Activated T-cell treated with anti-CD3 and anti-CD28 coated beads, Interleukin-2, amount 50 U/mL, for 24 hours (primary cell): ENCODE data around the gene CCDC122.
A peak's percentile ranks its signal among the peaks of the same experiment; 100 is the strongest.
"Not testable (repeated sequence)": the region's sequence is repeated elsewhere in the genome, so short reads cannot be mapped to it uniquely, and the experiment has no call there.

Experiments used
- DNase-seq: peaks from one replicate; pipeline ENCODE4 v3.0.0-alpha.2; 2020
- H3K27ac Mint-ChIP-seq: 2 replicates; pipeline ENCODE4 v1.8.0; 2020; ENCODE audit warnings: mild to moderate bottlenecking, mixed read lengths
- H3K27me3 Mint-ChIP-seq: 2 replicates; pipeline ENCODE4 v1.8.0; 2020; ENCODE audit warnings: mixed read lengths
- H3K36me3 Mint-ChIP-seq: 2 replicates; pipeline ENCODE4 v1.8.0; 2020; ENCODE audit warnings: low read depth, mixed read lengths
- H3K4me1 Mint-ChIP-seq: 2 replicates; pipeline ENCODE4 v1.8.0; 2020; ENCODE audit warnings: low read depth, mixed read lengths
- H3K4me3 Mint-ChIP-seq: 2 replicates; pipeline ENCODE4 v1.8.0; 2020; ENCODE audit warnings: mild to moderate bottlenecking, moderate library complexity, mixed read lengths
- H3K9me3 Mint-ChIP-seq: 2 replicates; pipeline ENCODE4 v1.8.0; 2020; ENCODE audit warnings: mixed read lengths

Gene CCDC122

GRCh38 chr13:43850873-43851272 lies 28.7 kb downstream of the CCDC122 start:
- no peak overlapping the region for H3K4me3 Mint-ChIP-seq
- no peak overlapping the region for H3K27ac Mint-ChIP-seq
- no peak for DNase-seq
- no peaks in the 10 kb centered on the region for H3K4me1 Mint-ChIP-seq
- peaks cover 51% of the 10 kb centered on the region for H3K9me3 Mint-ChIP-seq
- peaks cover 5% of the 10 kb centered on the region for H3K27me3 Mint-ChIP-seq
- peaks cover 34% of the 10 kb centered on the region for H3K36me3 Mint-ChIP-seq

DNA sequence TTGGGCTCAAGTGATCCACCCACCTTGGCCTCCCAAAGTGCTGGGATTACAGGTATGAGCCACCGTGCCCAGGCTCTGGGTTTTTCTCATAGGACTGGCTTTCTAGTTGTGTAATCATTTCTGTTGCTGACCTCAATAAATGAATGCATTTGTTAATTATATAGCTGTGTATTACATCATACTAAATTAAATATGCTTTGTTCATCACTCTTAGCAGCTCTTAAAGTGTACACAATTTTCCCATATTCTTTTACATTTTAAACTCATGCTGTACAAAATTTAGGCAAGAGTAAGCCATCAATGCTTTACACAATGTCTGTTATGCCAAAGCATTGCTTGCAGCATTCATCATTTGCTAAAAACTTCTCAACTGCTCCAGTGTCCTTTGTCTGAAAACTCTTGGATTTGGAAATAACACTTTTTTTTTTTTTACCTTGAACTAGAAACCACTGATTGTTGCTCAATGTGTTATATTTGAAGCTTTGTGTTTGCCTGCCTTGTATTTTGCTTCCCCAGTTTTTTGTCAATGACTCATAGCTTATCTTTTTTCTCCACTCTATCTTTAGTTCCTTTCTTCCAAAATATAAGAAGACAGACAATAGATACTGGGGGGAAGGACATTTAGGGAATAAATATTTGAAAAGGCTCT lies 31.4 kb downstream of the CCDC122 start:
- Mint-ChIP-seq H3K36me3 (peaks cover 29% of the 10 kb centered on the region), H3K4me1 (no peaks in the 10 kb centered on the region), H3K27ac (no peak overlapping the region), H3K27me3 (peaks cover 12% of the 10 kb centered on the region), H3K4me3 (no peak overlapping the region), H3K9me3 (peaks cover 29% of the 10 kb centered on the region)
- no peak for DNase-seq

DNA sequence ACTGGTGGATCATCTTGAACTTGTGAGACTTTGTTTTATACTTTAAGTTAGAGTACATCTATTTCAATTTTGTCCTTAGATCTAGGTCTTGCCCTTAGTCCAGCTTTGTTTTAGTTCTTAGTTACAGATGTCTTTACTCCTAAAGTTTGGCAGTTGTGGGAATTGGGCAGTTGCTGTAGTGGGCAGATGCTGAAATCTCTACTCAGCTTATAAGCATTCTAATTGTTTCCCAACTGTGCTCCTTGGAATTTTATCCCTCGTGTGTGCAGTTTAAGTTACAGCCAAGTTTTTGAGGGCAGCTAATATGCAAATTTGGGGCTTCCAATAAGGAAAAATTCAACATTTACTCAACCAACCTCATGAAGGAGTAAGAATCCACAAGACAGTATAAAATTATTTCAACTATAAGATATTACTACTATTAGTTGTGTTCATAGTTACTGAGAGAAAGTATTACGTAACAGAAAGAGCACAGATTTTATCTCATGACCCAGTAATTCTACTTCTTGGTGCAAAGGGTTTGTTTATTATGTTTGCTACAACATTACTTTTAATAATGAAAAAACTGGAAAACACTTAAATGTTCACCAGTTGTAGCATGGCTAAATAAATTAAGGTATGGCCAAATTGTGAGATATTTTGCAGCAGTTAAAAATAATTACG lies 32.9 kb downstream of the CCDC122 start:
- Mint-ChIP-seq H3K9me3 (peaks cover 16% of the 10 kb centered on the region), H3K4me1 (no peaks in the 10 kb centered on the region), H3K4me3 (no peak overlapping the region), H3K27me3 (peaks cover 12% of the 10 kb centered on the region), H3K36me3 (peaks cover 18% of the 10 kb centered on the region), H3K27ac (no peak overlapping the region)
- no peak for DNase-seq

DNA sequence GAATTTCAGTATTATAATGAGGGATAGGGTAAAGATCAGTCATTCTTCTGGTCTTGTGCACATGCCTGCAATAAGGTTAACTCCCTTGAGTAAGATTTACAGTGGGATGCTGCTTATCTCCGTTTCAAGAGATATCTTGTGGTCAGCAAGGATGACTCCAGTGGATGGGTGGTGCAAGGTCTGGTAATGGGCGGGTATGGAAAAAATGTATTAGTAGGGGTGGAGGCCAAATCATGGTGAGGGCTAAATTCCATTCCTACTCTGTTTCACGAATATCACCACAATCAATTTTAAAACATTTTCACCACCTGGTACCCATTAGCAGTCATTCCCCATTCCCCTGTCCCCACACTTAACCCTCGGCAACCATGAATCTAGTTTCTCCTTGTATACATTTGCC lies 40.6 kb downstream of the CCDC122 start:
- Mint-ChIP-seq H3K4me3 (no peak overlapping the region), H3K27ac (no peak overlapping the region), H3K36me3 (no peaks in the 10 kb centered on the region), H3K4me1 (no peaks in the 10 kb centered on the region), H3K9me3 (peaks cover 1% of the 10 kb centered on the region), H3K27me3 (peaks cover 3% of the 10 kb centered on the region)
- no peak for DNase-seq

- Mint-ChIP-seq H3K27me3 (peaks cover 4% of the 10 kb centered on the region), H3K27ac (no peak overlapping the region), H3K4me3 (no peak overlapping the region), H3K4me1 (no peaks in the 10 kb centered on the region), H3K9me3 (peaks cover 1% of the 10 kb centered on the region), H3K36me3 (no peaks in the 10 kb centered on the region)
- no peak for DNase-seq
These were observed 43.8 kb downstream of the CCDC122 start for GRCh38 chr13:43835701-43836100.

DNA sequence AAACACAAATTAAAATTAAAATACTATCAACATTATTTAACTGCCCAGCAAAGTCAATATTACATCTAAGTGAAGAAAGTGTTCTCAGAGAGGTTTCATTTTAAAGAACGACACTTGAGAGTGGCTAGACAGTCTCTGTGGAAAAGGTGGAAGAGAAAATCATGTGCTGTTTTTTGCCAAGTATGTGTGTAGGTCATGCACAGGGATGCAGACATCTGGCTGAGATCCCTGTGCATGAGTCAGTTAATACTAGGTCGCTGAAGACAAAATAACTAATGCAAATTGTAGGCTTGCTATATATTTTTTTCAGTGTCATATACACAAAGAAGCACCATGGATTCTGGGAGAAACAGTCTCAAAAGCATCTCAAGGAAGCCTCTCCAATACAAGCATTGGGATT lies 48.5 kb downstream of the CCDC122 start:
- Mint-ChIP-seq H3K9me3 (no peaks in the 10 kb centered on the region), H3K36me3 (no peaks in the 10 kb centered on the region), H3K4me3 (no peak overlapping the region), H3K4me1 (no peaks in the 10 kb centered on the region), H3K27ac (no peak overlapping the region), H3K27me3 (peaks cover 19% of the 10 kb centered on the region)
- DNase-seq: no peak

- no peaks in the 10 kb centered on the region for H3K4me1 Mint-ChIP-seq
These were observed 49.1 kb downstream of the CCDC122 start for GRCh38 chr13:43830497-43830881.

GRCh38 chr13:43824656-43825055 lies 54.9 kb downstream of the CCDC122 start:
- H3K4me3 Mint-ChIP-seq, DNase-seq, H3K27ac Mint-ChIP-seq, H3K9me3 Mint-ChIP-seq, H3K4me1 Mint-ChIP-seq, H3K36me3 Mint-ChIP-seq: not testable (repeated sequence)
- peaks cover 24% of the 10 kb centered on the region for H3K27me3 Mint-ChIP-seq

More at GRCh38 chr13:43830497-43830881, 49.1 kb downstream of the CCDC122 start:
- H3K27ac Mint-ChIP-seq: no peak overlapping the region
- no peaks in the 10 kb centered on the region for H3K9me3 Mint-ChIP-seq
- no peaks in the 10 kb centered on the region for H3K36me3 Mint-ChIP-seq
- no peak for DNase-seq
- H3K27me3 Mint-ChIP-seq: peaks cover 19% of the 10 kb centered on the region
- no peak overlapping the region for H3K4me3 Mint-ChIP-seq

DNA sequence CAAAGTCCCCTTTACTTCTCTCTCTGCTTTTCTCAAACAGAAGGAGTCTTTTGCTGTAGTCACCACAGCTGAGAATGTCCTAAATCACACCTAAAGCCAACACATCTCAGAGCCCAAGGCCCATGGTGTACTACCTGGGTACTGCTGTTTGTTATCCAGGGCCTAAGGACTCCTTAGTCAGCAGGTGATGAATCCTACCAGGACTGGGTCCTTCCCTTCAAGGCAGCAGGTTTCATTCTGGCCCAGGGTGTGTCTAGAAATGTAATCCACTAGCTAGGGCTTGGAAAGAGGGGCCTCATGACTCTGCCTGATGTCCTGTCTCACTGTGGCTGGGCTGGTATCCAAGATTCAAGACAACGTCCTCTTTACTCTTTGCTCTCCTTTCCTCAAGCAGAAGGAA lies 56.6 kb downstream of the CCDC122 start:
- H3K4me1 Mint-ChIP-seq: no peaks in the 10 kb centered on the region
- H3K36me3 Mint-ChIP-seq: no peaks in the 10 kb centered on the region
- no peak for DNase-seq
- H3K27ac Mint-ChIP-seq: no peak overlapping the region
- no peaks in the 10 kb centered on the region for H3K9me3 Mint-ChIP-seq
- no peak overlapping the region for H3K4me3 Mint-ChIP-seq
- peaks cover 30% of the 10 kb centered on the region for H3K27me3 Mint-ChIP-seq

GRCh38 chr13:43816401-43816889 lies 63.1 kb downstream of the CCDC122 start:
- Mint-ChIP-seq H3K27me3 (peaks cover 51% of the 10 kb centered on the region), H3K4me3 (no peak overlapping the region), H3K9me3 (no peaks in the 10 kb centered on the region), H3K4me1 (no peaks in the 10 kb centered on the region), H3K36me3 (no peaks in the 10 kb centered on the region), H3K27ac (no peak overlapping the region)
- DNase-seq: no peak

DNA sequence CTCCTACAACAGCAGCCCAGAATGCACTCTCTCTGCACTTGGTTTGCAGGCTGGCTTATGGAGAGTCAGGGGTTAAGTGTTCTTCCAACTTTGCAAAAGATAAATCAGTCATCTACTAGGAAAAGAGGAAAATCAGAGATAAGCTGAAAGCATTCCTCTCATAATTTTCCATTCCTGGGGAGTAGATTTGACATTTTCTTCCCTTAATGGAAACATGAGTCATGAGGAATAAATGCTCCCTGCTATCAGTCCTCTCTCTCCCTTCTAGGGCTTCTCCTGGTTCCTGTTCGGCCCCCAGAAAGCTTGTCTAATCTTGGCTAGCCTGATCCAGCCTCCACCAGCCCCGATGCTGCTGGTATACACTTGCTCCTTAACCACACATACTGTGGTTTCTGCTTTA lies 64.3 kb downstream of the CCDC122 start:
- H3K36me3 Mint-ChIP-seq: no peaks in the 10 kb centered on the region
- no peaks in the 10 kb centered on the region for H3K9me3 Mint-ChIP-seq
- H3K4me1 Mint-ChIP-seq: no peaks in the 10 kb centered on the region
- H3K27me3 Mint-ChIP-seq: peaks cover 50% of the 10 kb centered on the region
- DNase-seq: no peak
- H3K27ac Mint-ChIP-seq: no peak overlapping the region
- no peak overlapping the region for H3K4me3 Mint-ChIP-seq

DNA sequence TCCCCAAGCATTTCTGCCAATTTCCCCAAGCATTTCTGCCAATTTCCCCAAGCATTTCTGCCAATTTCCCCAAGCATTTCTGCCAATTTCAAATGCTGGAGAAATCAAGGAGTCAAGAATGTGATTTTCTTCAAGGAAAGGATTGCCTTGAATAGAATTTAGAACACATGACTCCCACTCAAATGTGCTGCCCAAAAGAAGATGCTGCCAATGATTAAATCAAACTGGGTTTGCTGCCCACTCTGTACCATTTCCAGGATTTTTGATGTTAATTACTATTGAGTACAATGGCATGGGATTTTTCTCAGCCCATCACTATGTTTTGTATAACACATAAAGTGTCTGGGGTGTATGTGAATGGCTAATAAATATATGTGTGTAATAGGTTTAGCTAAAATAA lies 70.9 kb downstream of the CCDC122 start:
- H3K9me3 Mint-ChIP-seq: no peaks in the 10 kb centered on the region
- no peak overlapping the region for H3K27ac Mint-ChIP-seq
- H3K4me1 Mint-ChIP-seq: peaks cover 6% of the 10 kb centered on the region
- DNase-seq: no peak
- H3K27me3 Mint-ChIP-seq: peaks cover 36% of the 10 kb centered on the region
- no peaks in the 10 kb centered on the region for H3K36me3 Mint-ChIP-seq
- no peak overlapping the region for H3K4me3 Mint-ChIP-seq

DNA sequence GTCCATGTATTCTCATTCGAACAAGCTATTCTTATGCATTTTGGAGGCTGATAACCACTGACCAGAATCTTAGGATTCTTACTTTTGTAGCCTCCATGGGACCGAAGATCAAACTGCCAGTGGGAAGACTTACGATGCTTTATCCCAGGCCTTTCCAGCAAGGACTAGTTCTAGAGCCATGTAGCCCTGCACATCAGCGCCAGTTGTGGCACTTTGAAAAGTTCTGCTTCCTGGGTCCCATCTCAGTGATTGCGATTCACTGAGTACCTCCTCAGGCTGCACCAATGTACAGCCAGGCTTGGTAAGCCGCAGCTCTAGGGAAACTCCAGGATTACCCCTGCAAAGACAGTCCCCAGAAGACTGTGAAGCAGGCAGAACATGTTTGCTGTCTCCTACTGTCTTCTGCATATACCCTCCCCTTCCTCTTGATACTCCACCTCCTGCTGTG lies 73.8 kb downstream of the CCDC122 start:
- no peak for DNase-seq
- Mint-ChIP-seq H3K4me3 (no peak overlapping the region), H3K36me3 (no peaks in the 10 kb centered on the region), H3K4me1 (peaks cover 6% of the 10 kb centered on the region), H3K27me3 (peaks cover 38% of the 10 kb centered on the region), H3K9me3 (no peaks in the 10 kb centered on the region), H3K27ac (no peak overlapping the region)

- no peak for DNase-seq
- peaks cover 36% of the 10 kb centered on the region for H3K27me3 Mint-ChIP-seq
- no peaks in the 10 kb centered on the region for H3K36me3 Mint-ChIP-seq
- peak overlapping the region; percentile 66 for H3K27ac Mint-ChIP-seq
- H3K9me3 Mint-ChIP-seq: no peaks in the 10 kb centered on the region
- H3K4me1 Mint-ChIP-seq: peaks cover 10% of the 10 kb centered on the region
- H3K4me3 Mint-ChIP-seq: no peak overlapping the region
These were observed 74.5 kb downstream of the CCDC122 start for GRCh38 chr13:43805071-43805468.

DNA sequence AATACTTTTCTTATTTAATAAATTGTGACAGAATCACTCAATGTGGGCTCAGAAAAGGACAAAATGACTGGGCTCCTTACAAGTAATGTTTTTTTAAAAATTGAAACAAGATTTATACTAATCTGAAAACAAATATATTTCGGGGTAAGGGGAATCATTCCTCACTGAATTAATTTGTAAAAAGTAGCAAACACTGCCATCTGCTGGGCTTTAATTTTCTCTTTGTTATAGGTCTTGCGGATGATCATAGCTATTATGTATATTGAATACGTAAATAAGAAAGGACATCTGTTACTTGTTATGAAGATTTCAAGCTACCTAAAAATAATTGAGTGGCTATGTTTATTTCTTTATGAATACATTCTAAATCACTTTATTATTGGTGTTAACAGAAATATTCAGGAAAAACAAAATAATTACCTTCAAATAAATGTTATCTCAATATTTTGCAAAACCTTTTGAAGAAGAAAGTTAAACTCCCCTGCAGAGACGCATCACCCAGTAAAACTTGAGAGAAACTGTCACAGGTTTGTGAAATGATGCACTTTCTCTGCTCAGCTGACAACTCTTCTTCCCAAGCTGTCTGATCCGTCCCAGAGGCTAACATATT lies 75.0 kb downstream of the CCDC122 start:
- H3K4me1 Mint-ChIP-seq: peaks cover 13% of the 10 kb centered on the region
- H3K27ac Mint-ChIP-seq: peak overlapping the region; percentile 66
- H3K27me3 Mint-ChIP-seq: peaks cover 37% of the 10 kb centered on the region
- no peak for DNase-seq
- H3K9me3 Mint-ChIP-seq: no peaks in the 10 kb centered on the region
- H3K36me3 Mint-ChIP-seq: no peaks in the 10 kb centered on the region
- H3K4me3 Mint-ChIP-seq: no peak overlapping the region
